EH (cell line): ENCODE results near the gene ANP32A.

ENCODE experiments used
- DNase-seq: peaks from one replicate; pipeline ENCODE4 v3.0.0-alpha.2; 2015; ENCODE audit warnings: low read depth

The ANP32A gene

GRCh38 chr15:68819495-68820294, 1.0 kb downstream of the ANP32A start:
- DNase-seq: peak; percentile 67

- DNase-seq: peak; percentile 59
These were observed 1.8 kb downstream of the ANP32A start for GRCh38 chr15:68818769-68819494.

GRCh38 chr15:68818066-68818768, 2.5 kb downstream of the ANP32A start:
- peak; percentile 81 for DNase-seq

- DNase-seq: peak; percentile 74
These were observed 3.2 kb downstream of the ANP32A start for GRCh38 chr15:68817304-68818065.

GRCh38 chr15:68816795-68817303, 3.8 kb downstream of the ANP32A start:
- DNase-seq: peak; percentile 30

GRCh38 chr15:68816158-68816557, 4.5 kb downstream of the ANP32A start:
- DNase-seq: no peak

GRCh38 chr15:68815598-68815997, 5.1 kb downstream of the ANP32A start:
- peak; percentile 42 for DNase-seq

GRCh38 chr15:68814596-68814995, 6.1 kb downstream of the ANP32A start:
- no peak for DNase-seq

- DNase-seq: peak; percentile 65
These were observed 7.9 kb downstream of the ANP32A start for GRCh38 chr15:68812597-68813431.

- no peak for DNase-seq
These were observed 8.6 kb downstream of the ANP32A start for GRCh38 chr15:68812069-68812468.

- no peak for DNase-seq
These were observed 11.2 kb downstream of the ANP32A start for GRCh38 chr15:68809517-68809916.

GRCh38 chr15:68808770-68809169, 11.9 kb downstream of the ANP32A start:
- DNase-seq: no peak

- DNase-seq: no peak
These were observed 12.6 kb downstream of the ANP32A start for GRCh38 chr15:68808091-68808490.

- DNase-seq: no peak
These were observed 13.4 kb downstream of the ANP32A start for GRCh38 chr15:68807249-68807648.

GRCh38 chr15:68806220-68807060, 14.3 kb downstream of the ANP32A start:
- DNase-seq: no peak

- no peak for DNase-seq
These were observed 18.3 kb downstream of the ANP32A start for GRCh38 chr15:68802373-68802772.

GRCh38 chr15:68801572-68802148, 19.0 kb downstream of the ANP32A start:
- DNase-seq: no peak

GRCh38 chr15:68800875-68801274, 19.8 kb downstream of the ANP32A start:
- no peak for DNase-seq

- DNase-seq: no peak
These were observed 22.2 kb downstream of the ANP32A start for GRCh38 chr15:68798346-68799094.
